Glutamatergic neuron (in vitro differentiated cells): ENCODE data around the gene CCDC86. TPM values are rescaled to one million over a fixed set of nuclear protein-coding genes. Genes with fewer than 3 reads are reported as not detected.

Experiments
- DNase-seq: peaks from one replicate; pipeline ENCODE4 v3.0.0; 2022
- H3K27ac Mint-ChIP-seq: one replicate; pipeline ENCODE4 v1.8.0; 2020; ENCODE audit warnings: mild to moderate bottlenecking, mixed read lengths, inconsistent platforms; ENCODE audit not compliant: unreplicated experiment
- H3K27me3 Mint-ChIP-seq: one replicate; pipeline ENCODE4 v1.8.0; 2020; ENCODE audit warnings: mild to moderate bottlenecking, moderate library complexity, mixed read lengths, inconsistent platforms; ENCODE audit not compliant: unreplicated experiment
- H3K36me3 Mint-ChIP-seq: one replicate; pipeline ENCODE4 v1.8.0; 2020; ENCODE audit warnings: mild to moderate bottlenecking, mixed read lengths, inconsistent platforms; ENCODE audit not compliant: unreplicated experiment
- H3K4me1 Mint-ChIP-seq: one replicate; pipeline ENCODE4 v1.8.0; 2020; ENCODE audit warnings: mild to moderate bottlenecking, low read depth, mixed read lengths, inconsistent platforms; ENCODE audit not compliant: unreplicated experiment
- H3K4me3 Mint-ChIP-seq: one replicate; pipeline ENCODE4 v1.8.0; 2020; ENCODE audit warnings: mild to moderate bottlenecking, mixed read lengths, inconsistent platforms; ENCODE audit not compliant: unreplicated experiment
- H3K9me3 Mint-ChIP-seq: one replicate; pipeline ENCODE4 v1.8.0; 2020; ENCODE audit warnings: mild to moderate bottlenecking, moderate library complexity, mixed read lengths, inconsistent platforms; ENCODE audit not compliant: unreplicated experiment
- total RNA-seq: library from RNA; stranded (reverse); fragmentation: NEBNext Ultra II Directional; extraction: Animal tissue kit (Norgen Biotek cat#: 25700); gene quantifications from one replicate; pipeline ENCODE4 v1.2.1, GENCODE V29; 2021; ENCODE audit not compliant: unreplicated experiment
- TF ChIP-seq, protein P1 (sequence below): fragments of 200-600 bp; sonication (generic); IDR thresholded peaks from one replicate; pipeline ENCODE4 v1.5.0; 2021; ENCODE audit not compliant: partially characterized antibody, unreplicated experiment

The CCDC86 gene
- total RNA-seq, 1 donor from 2014 or later = 12.7 TPM

GRCh38 chr11:60810569-60810968, 31.3 kb upstream of the CCDC86 start:
- Mint-ChIP-seq H3K9me3 (peaks cover 10% of the 10 kb centered on the region), H3K27ac (no peak overlapping the region), H3K27me3 (peaks cover 4% of the 10 kb centered on the region), H3K4me1 (no peaks in the 10 kb centered on the region), H3K4me3 (no peak overlapping the region), H3K36me3 (peaks cover 6% of the 10 kb centered on the region)
- no peak for DNase-seq
- TF ChIP-seq, protein P1, sequence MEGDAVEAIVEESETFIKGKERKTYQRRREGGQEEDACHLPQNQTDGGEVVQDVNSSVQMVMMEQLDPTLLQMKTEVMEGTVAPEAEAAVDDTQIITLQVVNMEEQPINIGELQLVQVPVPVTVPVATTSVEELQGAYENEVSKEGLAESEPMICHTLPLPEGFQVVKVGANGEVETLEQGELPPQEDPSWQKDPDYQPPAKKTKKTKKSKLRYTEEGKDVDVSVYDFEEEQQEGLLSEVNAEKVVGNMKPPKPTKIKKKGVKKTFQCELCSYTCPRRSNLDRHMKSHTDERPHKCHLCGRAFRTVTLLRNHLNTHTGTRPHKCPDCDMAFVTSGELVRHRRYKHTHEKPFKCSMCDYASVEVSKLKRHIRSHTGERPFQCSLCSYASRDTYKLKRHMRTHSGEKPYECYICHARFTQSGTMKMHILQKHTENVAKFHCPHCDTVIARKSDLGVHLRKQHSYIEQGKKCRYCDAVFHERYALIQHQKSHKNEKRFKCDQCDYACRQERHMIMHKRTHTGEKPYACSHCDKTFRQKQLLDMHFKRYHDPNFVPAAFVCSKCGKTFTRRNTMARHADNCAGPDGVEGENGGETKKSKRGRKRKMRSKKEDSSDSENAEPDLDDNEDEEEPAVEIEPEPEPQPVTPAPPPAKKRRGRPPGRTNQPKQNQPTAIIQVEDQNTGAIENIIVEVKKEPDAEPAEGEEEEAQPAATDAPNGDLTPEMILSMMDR = no peak

DNA sequence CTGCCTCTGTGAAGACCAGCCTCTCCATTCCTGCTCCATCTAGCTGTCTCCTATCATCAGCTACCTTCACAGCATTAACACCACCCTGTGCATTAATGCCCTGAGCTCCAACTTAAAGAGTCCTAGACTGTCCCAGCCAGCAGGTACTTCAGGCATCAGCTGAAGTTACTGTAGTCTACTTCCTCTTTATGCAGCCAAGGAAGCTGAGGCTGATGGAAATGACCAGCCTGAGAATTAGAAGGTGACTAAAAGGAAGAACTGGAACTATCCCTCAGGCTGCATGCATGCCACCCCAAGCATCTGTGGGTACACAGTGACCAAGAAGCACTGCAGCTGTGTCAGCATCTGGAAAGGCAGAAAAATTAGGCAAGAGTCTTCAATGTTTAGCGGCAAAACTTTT, 28.6 kb upstream of the CCDC86 start:
- DNase-seq = no peak
- H3K4me3 Mint-ChIP-seq = no peak overlapping the region
- peaks cover 2% of the 10 kb centered on the region for H3K27me3 Mint-ChIP-seq
- no peaks in the 10 kb centered on the region for H3K4me1 Mint-ChIP-seq
- H3K27ac Mint-ChIP-seq = no peak overlapping the region
- H3K36me3 Mint-ChIP-seq = peaks cover 6% of the 10 kb centered on the region
- H3K9me3 Mint-ChIP-seq = peaks cover 11% of the 10 kb centered on the region
- TF ChIP-seq, protein P1 = no peak

- no peak for DNase-seq
- Mint-ChIP-seq H3K27ac (no peak overlapping the region), H3K4me1 (no peaks in the 10 kb centered on the region), H3K36me3 (peaks cover 8% of the 10 kb centered on the region), H3K9me3 (peaks cover 11% of the 10 kb centered on the region), H3K27me3 (peaks cover 2% of the 10 kb centered on the region), H3K4me3 (no peak overlapping the region)
- TF ChIP-seq, protein P1 = no peak
These were observed 27.8 kb upstream of the CCDC86 start for GRCh38 chr11:60814112-60814511.

- Mint-ChIP-seq H3K27ac (no peak overlapping the region), H3K4me1 (no peaks in the 10 kb centered on the region), H3K4me3 (no peak overlapping the region), H3K36me3 (peaks cover 10% of the 10 kb centered on the region), H3K27me3 (peaks cover 5% of the 10 kb centered on the region), H3K9me3 (peaks cover 11% of the 10 kb centered on the region)
- no peak for DNase-seq
- TF ChIP-seq, protein P1 = no peak
These were observed 25.2 kb upstream of the CCDC86 start for GRCh38 chr11:60816590-60817157.

DNA sequence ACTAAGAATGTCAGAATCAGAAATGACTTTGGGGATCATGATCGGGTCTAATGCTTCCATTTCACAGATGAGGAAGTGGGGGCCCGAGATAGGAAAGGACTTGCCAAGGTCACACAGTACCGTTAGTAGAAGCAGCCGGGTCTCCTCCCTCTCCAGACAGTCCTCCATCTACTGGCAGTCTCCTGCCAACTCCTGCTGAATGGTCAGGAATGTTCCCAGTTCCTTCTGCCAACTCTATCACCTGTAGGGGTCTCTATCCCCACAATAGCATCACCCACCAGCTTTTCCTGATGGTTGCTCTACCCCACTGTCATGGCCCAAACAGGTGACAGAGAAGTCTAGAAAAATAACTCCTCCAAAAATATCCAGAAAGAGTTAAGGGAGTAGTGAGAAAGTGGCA, 23.9 kb upstream of the CCDC86 start:
- H3K36me3 Mint-ChIP-seq = peaks cover 10% of the 10 kb centered on the region
- no peak for DNase-seq
- peaks cover 6% of the 10 kb centered on the region for H3K27me3 Mint-ChIP-seq
- no peak overlapping the region for H3K27ac Mint-ChIP-seq
- TF ChIP-seq, protein P1 = no peak
- no peak overlapping the region for H3K4me3 Mint-ChIP-seq
- H3K4me1 Mint-ChIP-seq = no peaks in the 10 kb centered on the region
- peaks cover 11% of the 10 kb centered on the region for H3K9me3 Mint-ChIP-seq
